22Rv1 (cell line): ENCODE data around the gene PRSS38.

Experiments used
- CTCF ChIP-seq: fragments of 450-650 bp; IDR thresholded peaks from 2 replicates; pipeline ENCODE4 v1.5.1; 2017; ENCODE audit warnings: mild to moderate bottlenecking
- ZFX ChIP-seq: fragments of 450-650 bp; IDR thresholded peaks from 2 replicates; pipeline ENCODE4 v1.6.1; 2017; ENCODE audit warnings: antibody characterized with exemption, borderline replicate concordance

GRCh38 chr1:227889047-227889862 is 73.8 kb downstream of the PRSS38 start:
- TF ChIP-seq CTCF (no peak), ZFX (no peak)
